ENCODE results near the gene ARID1A.

The ARID1A gene

GRCh38 chr1:26771643-26772321 lies 76.0 kb downstream of the ARID1A start:
- no peak overlapping the region for H3K27ac ChIP-seq
- no peak for TF ChIP-seq CTCF (conservative IDR thresholded peaks at IDR 0.05)

GRCh38 chr1:26772687-26773086 lies 76.9 kb downstream of the ARID1A start:
- no peak overlapping the region for H3K27ac ChIP-seq
- TF ChIP-seq CTCF (conservative IDR thresholded peaks at IDR 0.05) = no peak

GRCh38 chr1:26774462-26774861 lies 78.6 kb downstream of the ARID1A start:
- TF ChIP-seq CTCF (conservative IDR thresholded peaks at IDR 0.05) = no peak
- no peak overlapping the region for H3K27ac ChIP-seq

- no peak overlapping the region for H3K27ac ChIP-seq
- TF ChIP-seq CTCF (conservative IDR thresholded peaks at IDR 0.05) = no peak
These were observed 79.9 kb downstream of the ARID1A start for GRCh38 chr1:26775666-26776065.

- TF ChIP-seq CTCF (conservative IDR thresholded peaks at IDR 0.05) = no peak
- H3K27ac ChIP-seq = no peak overlapping the region
These were observed 83.4 kb downstream of the ARID1A start for GRCh38 chr1:26779098-26779668.

GRCh38 chr1:26780344-26780957 lies 84.6 kb downstream of the ARID1A start:
- H3K27ac ChIP-seq = no peak overlapping the region
- no peak for TF ChIP-seq CTCF (conservative IDR thresholded peaks at IDR 0.05)

GRCh38 chr1:26781206-26781825 lies 85.5 kb downstream of the ARID1A start:
- TF ChIP-seq CTCF (conservative IDR thresholded peaks at IDR 0.05) = no peak
- no peak overlapping the region for H3K27ac ChIP-seq
